Measurements from ENCODE around the gene USP37. TPM values are rescaled to one million over a fixed set of nuclear protein-coding genes. Genes with fewer than 3 reads are reported as not detected.

Gene USP37
- total and polyA plus RNA-seq, 2 of the 13 experiments (the other 11 are each of a cell fraction or from before 2014, with no cell fraction given) = 6.5 to 30.6 TPM

GRCh38 chr2:218406209-218406948 is 161.8 kb downstream of the USP37 start (continued):
- TF ChIP-seq AKNA (CRISPR knock-in tag; IDR thresholded peaks at IDR 0.05; ENCODE audit: borderline replicate concordance) (no peak), TMF1 (CRISPR knock-in tag; IDR thresholded peaks at IDR 0.05; ENCODE audit: low read depth) (no peak; the same call in 1 of the 2 replicates), ZHX1 (CRISPR knock-in tag; IDR thresholded peaks at IDR 0.05; ENCODE audit: low read depth) (0 out of 2 replicates have a peak, but pooled peaks have one; percentile 47), ZNF292 (CRISPR knock-in tag; IDR thresholded peaks at IDR 0.05; ENCODE audit: borderline replicate concordance, low read depth) (no peak), RFXANK (CRISPR knock-in tag; IDR thresholded peaks at IDR 0.05) (no peak), BRD4 (CRISPR knock-in tag; IDR thresholded peaks at IDR 0.05) (no peak), FOXK2 (IDR thresholded peaks at IDR 0.05) (no peak), TOPORS (CRISPR knock-in tag; IDR thresholded peaks at IDR 0.05) (peak; percentile 78), NBN (conservative IDR thresholded peaks at IDR 0.05) (no peak), RAD51 (IDR thresholded peaks at IDR 0.05; ENCODE audit: borderline replicate concordance) (no peak), KDM5A (IDR thresholded peaks at IDR 0.05; ENCODE audit: borderline replicate concordance, low read length) (peak; percentile 43; the same call in 1 of the 2 replicates), NCOA2 (CRISPR knock-in tag; IDR thresholded peaks at IDR 0.05) (peak; percentile 53; the same call in 1 of the 2 replicates), TIGD3 (CRISPR knock-in tag; IDR thresholded peaks at IDR 0.05; ENCODE audit: borderline replicate concordance) (no peak), ZNF382 (CRISPR knock-in tag; IDR thresholded peaks at IDR 0.05; ENCODE audit: borderline replicate concordance) (no peak), SP5 (CRISPR knock-in tag; IDR thresholded peaks at IDR 0.05; ENCODE audit: borderline replicate concordance, low read depth) (peak; percentile 81), THAP9 (CRISPR knock-in tag; IDR thresholded peaks at IDR 0.05; ENCODE audit: borderline replicate concordance) (no peak; the same call in 1 of the 2 replicates), ATF3 (CRISPR knock-in tag; IDR thresholded peaks at IDR 0.05) (no peak)

Measured in HepG2 (cell line).